Fibroblast of peridontal ligament (primary cell): Measurements from ENCODE around the gene CHP2.
"Not testable (repeated sequence)": the region's sequence is repeated elsewhere in the genome, so short reads cannot be mapped to it uniquely, and the experiment has no call there.

Experiments used
- DNase-seq: peaks from one replicate; pipeline ENCODE4 v3.0.0-alpha.2; 2010; ENCODE audit errors: extremely low read depth

Gene CHP2

GRCh38 chr16:23745263-23745662 lies 9.6 kb upstream of the CHP2 start:
- no peak for DNase-seq

- DNase-seq: no peak
Observed at GRCh38 chr16:23748630-23749029, 6.2 kb upstream of the CHP2 start.

GRCh38 chr16:23751053-23751452 lies 3.8 kb upstream of the CHP2 start:
- DNase-seq: not testable (repeated sequence)

- DNase-seq: no peak
Observed at GRCh38 chr16:23753908-23754593, 775 bp upstream of the CHP2 start.

- no peak for DNase-seq
Observed at GRCh38 chr16:23755484-23755809, 621 bp downstream of the CHP2 start.

- DNase-seq: no peak
Observed at GRCh38 chr16:23757116-23757515, 2.3 kb downstream of the CHP2 start.

- DNase-seq: no peak
Observed at GRCh38 chr16:23757937-23758619, 3.3 kb downstream of the CHP2 start.

GRCh38 chr16:23765933-23766332 lies 11.1 kb downstream of the CHP2 start:
- DNase-seq: no peak

- no peak for DNase-seq
Observed at GRCh38 chr16:23768581-23768980, 13.8 kb downstream of the CHP2 start.

- no peak for DNase-seq
Observed at GRCh38 chr16:23771027-23771426, 16.2 kb downstream of the CHP2 start.

GRCh38 chr16:23771642-23772041 lies 16.8 kb downstream of the CHP2 start:
- no peak for DNase-seq

GRCh38 chr16:23773339-23773738 lies 18.5 kb downstream of the CHP2 start:
- DNase-seq: no peak

GRCh38 chr16:23781176-23781575 lies 26.4 kb downstream of the CHP2 start:
- no peak for DNase-seq

GRCh38 chr16:23784811-23785447 lies 30.1 kb downstream of the CHP2 start:
- no peak for DNase-seq

GRCh38 chr16:23785842-23786241 lies 31.0 kb downstream of the CHP2 start:
- DNase-seq: no peak

GRCh38 chr16:23786964-23787561 lies 32.2 kb downstream of the CHP2 start:
- no peak for DNase-seq

- no peak for DNase-seq
Observed at GRCh38 chr16:23788685-23789084, 33.9 kb downstream of the CHP2 start.

- no peak for DNase-seq
Observed at GRCh38 chr16:23795378-23795777, 40.6 kb downstream of the CHP2 start.

- DNase-seq: no peak
Observed at GRCh38 chr16:23796941-23797340, 42.1 kb downstream of the CHP2 start.

GRCh38 chr16:23801378-23801777 lies 46.6 kb downstream of the CHP2 start:
- DNase-seq: peak; percentile 40

- DNase-seq: no peak
Observed at GRCh38 chr16:23802776-23803175, 48.0 kb downstream of the CHP2 start.

GRCh38 chr16:23803591-23804123 lies 48.8 kb downstream of the CHP2 start:
- no peak for DNase-seq

- DNase-seq: no peak
Observed at GRCh38 chr16:23807028-23807427, 52.2 kb downstream of the CHP2 start.
